CD4-positive, alpha-beta T cell treated with Interferon alpha-2 for 1 hour (primary cell): ENCODE results near the gene MRLN.
"Not testable (repeated sequence)": the region's sequence is repeated elsewhere in the genome, so short reads cannot be mapped to it uniquely, and the experiment has no call there.

ENCODE experiments used
- DNase-seq, 2 donors: peaks; one replicate each; pipeline ENCODE4 v3.0.0-alpha.2; 2020 to 2022

Gene MRLN

DNA sequence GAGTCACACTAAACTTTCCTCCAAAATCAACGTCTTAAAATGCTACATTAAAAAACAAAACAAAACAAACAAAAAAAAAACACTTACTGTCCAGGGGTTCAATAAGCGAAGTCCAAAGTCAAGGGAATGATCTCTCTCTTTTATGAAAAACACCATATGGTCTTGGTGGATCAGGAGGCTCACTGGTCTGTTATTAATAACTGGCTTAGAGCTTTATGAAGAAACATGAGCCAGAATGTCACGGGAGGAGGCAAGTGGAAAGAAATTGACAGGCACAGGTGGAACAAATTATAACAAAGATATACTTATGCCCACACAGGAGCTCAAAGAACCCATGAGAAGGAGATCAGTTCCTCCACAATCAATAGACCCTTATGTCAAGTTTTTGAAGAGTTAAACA, at the start of gene MRLN:
Gene MRLN (minus strand): TSS at position 189 of the 400 bp plus-strand sequence.
- DNase-seq = no peak

DNA sequence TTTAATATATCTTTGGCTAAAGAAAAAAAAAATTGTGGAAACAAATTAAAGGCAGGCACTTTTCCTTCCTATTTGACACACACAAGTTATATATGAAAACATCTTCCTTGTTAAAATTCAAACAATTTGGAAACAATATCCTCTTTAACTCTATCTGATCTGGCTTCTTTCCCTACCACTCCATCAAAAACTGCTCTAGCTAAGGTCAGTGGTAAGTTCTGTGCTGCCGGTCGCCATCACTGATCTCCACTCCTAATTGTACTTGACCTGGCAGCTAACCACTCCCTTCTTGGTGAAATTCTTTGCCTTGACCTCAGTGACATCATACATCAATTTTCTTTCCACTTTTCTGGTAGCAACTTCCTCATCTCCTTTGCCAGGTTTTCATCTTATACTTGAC, 47.9 kb upstream of the MRLN start:
- no peak for DNase-seq

- DNase-seq = no peak
These were observed 46.2 kb upstream of the MRLN start for GRCh38 chr10:59799421-59799820.

- DNase-seq = no peak
These were observed 40.7 kb upstream of the MRLN start for GRCh38 chr10:59793919-59794318.

GRCh38 chr10:59792812-59793211, 39.6 kb upstream of the MRLN start:
- DNase-seq = no peak

GRCh38 chr10:59791601-59792000, 38.3 kb upstream of the MRLN start:
- DNase-seq = no peak

DNA sequence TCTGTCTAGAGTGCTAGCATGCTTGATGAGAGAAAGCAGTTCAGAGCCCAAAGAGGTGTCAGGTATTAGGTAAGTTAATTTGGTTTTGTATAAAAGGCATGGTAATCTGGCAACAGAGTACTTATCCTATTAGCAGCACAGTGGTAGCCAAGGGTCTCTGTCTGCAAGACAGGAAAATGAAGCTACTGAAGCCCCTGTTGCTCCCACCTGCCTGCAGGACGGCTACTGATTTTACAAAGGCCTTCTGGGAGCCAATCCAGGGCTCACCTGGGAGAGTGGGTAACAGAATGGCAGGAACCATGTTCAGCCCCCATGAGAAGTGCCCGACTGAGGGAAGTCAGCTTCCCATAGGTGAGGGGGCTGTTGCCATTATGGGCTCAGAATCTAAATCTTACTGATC, 36.8 kb upstream of the MRLN start:
- not testable (repeated sequence) for DNase-seq

- not testable (repeated sequence) for DNase-seq
These were observed 35.7 kb upstream of the MRLN start for GRCh38 chr10:59788914-59789313.

- DNase-seq = not testable (repeated sequence)
These were observed 33.8 kb upstream of the MRLN start for GRCh38 chr10:59787032-59787431.

DNA sequence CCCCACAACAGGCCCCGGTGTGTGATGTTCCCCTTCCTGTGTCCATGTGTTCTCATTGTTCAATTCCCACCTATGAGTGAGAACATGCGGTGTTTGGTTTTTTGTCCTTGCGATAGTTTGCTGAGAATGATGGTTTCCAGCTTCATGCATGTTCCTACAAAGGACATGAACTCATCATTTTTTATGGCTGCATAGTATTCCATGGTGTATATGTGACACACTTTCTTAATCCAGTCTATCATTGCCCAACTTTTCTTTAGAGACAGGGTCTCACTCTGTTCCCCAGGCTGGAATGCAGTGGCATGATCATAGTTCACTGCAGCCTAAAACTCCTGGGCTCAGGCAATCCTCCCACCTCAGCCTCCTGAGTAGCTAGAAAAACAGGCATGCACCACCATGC, 32.2 kb upstream of the MRLN start:
- not testable (repeated sequence) for DNase-seq

DNA sequence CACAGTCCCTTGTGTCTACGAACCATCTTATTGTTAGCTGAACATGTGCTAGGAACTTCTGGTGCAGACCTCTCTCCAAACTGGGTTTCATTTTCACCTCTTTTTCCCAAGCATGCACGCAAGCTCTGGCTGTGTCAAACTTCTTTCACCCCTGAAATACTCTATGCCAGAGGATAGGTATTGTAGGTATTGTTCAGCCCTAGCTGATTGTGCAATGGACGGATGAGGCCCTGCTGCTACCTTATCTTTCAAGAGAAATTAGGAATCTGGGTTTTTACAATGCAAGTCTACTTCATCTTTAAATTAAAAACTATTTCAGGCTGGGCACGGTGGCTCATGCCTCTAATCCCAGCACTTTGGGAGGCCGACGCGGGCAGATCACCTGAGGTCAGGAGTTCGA, 28.3 kb upstream of the MRLN start:
- DNase-seq = no peak

- DNase-seq = no peak
These were observed 26.7 kb upstream of the MRLN start for GRCh38 chr10:59779756-59780533.

GRCh38 chr10:59774451-59774850, 21.2 kb upstream of the MRLN start:
- no peak for DNase-seq

GRCh38 chr10:59773088-59773487, 19.8 kb upstream of the MRLN start:
- DNase-seq = no peak

- no peak for DNase-seq
These were observed 18.0 kb upstream of the MRLN start for GRCh38 chr10:59771162-59771807.

- DNase-seq = no peak
These were observed 17.4 kb upstream of the MRLN start for GRCh38 chr10:59770689-59771088.

DNA sequence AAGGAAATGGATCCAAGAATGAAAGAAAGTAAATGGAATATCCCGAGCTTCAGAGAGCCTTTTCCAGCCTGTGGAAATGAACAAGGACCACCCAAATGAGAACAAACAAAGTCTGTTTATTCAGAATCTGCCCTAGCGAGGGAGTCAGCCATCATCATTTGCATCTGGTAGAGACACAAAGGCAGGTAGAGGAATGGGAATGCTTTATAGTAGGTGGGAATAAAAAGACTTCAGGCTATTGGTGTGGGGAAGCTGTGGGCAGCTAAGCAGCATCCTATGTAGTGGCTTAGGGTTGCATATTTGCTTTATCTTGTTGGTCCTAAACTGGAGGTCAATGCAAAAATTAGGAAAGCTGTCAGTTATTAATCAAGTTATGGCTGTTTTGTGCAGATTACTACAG, 9.2 kb upstream of the MRLN start:
- no peak for DNase-seq

DNA sequence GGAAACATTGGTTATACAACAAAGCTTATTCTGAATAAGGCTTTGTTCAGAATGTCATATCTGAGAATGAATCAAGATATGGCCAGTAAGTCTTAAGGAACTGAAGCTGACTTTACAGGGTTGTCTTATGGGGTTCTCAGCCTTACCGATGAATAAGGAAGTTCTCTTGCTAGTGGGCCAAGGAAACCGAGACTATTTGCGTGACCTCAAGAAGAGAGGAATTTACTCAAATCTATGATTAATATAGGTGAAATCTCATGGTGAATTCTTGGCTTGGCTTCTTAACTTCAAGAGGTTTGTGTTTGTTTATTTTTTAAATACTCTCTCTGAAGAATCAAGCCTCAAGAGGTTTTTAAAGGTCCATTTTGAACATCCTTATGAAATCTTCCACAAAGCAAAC, 4.7 kb upstream of the MRLN start:
- no peak for DNase-seq

- DNase-seq = no peak
These were observed 1.7 kb upstream of the MRLN start for GRCh38 chr10:59754951-59755350.

DNA sequence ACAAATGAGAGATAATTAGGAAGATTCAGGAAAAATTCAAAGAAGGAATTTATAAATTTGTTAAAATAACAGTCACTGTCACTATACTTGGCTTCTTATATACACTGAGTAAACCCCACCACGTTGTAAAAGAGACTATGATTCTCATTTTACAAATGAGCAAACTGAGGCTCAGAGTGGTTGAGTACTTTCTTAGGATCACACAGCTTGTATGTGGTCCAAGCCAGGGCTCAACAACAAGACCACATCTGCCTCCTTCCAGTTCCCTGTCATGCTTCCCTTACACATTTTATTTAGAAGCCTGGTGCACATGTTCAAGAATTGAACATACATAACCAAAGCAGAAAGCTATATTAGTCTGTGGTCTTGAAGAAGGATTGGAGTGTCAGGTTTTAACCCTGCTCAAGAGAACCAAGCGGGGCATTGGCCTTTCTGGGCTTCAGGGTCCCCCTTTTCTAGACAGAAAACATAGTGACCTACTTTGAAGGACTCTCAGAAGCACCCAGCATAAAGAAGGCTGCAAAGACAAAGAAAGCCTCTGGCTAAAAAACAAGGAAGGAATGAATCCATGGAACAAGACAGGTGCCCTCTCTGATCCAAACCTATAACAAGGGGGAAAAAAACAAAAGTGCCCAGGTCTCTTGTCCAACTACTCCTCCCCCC, 846 bp downstream of the MRLN start:
- DNase-seq = no peak

- no peak for DNase-seq
These were observed 2.9 kb downstream of the MRLN start for GRCh38 chr10:59750155-59750945.

DNA sequence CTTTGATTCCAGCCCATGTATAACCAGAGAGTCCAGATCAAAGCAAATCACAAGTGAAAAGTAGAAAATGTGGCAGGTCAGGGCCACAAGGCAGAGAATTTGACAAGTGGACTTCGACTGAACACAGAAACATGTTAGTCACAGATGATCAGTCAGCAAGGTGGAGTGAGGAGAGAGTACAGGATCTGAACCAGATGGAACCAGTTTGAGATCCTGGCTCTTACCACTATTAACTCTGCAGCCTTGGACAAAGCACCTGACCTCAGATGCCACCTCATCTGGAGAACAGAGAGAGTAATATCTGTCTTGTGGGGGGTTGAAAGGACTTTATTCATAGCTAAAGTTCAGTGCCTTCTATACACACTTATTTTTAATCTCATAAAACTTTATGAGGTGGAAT, 4.4 kb downstream of the MRLN start:
- DNase-seq = no peak

DNA sequence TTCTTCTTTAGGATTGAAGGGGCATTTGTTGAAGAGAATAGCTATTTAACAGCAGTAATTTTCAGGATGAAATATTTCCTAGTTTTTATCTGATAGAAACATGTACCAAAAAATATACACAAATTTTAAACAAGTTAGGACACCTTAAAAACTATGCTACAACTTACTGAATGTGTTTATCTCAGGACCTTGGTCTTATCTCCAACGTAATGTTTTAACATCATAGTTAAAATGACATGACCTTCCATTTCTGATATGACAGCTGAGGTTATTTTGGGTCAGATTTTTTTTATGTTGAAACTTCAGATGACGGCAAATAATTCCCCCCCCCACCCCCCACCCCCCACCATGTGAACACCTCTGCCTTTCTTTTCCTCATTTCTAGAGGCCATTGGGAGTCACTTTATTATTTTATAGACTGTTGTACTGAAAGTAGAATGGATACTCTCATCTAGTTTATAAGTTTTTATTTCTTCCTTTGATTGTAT, 8.0 kb downstream of the MRLN start:
- DNase-seq = no peak
